Cardiac muscle cell (in vitro differentiated cells and primary cell): Measurements from ENCODE around the gene RBM22. TPM values are rescaled to one million over a fixed set of nuclear protein-coding genes. Genes with fewer than 3 reads are reported as not detected.

Experiments used
- DNase-seq, 2 donors: peaks; one replicate each; pipeline versions ENCODE4 v3.0.0 to v3.0.0-alpha.2; 2010 to 2017; ENCODE audit warnings: low read depth in 1 of 2, low spot score in 1 of 2
- H3K27ac ChIP-seq: fragments of 200-600 bp; sonication (generic); 2 replicates; pipeline ENCODE4 v1.5.1; 2016
- H3K27me3 ChIP-seq: fragments of 200-600 bp; sonication (generic); 2 replicates; pipeline ENCODE4 v1.6.0; 2016; ENCODE audit warnings: control low read depth
- H3K36me3 ChIP-seq: fragments of 200-600 bp; sonication (generic); 2 replicates; pipeline ENCODE4 v1.5.1; 2016; ENCODE audit warnings: control low read depth
- H3K4me1 ChIP-seq: fragments of 200-600 bp; sonication (generic); 2 replicates; pipeline ENCODE4 v1.8.1; 2017; ENCODE audit warnings: low read depth, mild to moderate bottlenecking, mixed run types
- H3K4me3 ChIP-seq: fragments of 200-600 bp; sonication (generic); 2 replicates; pipeline ENCODE4 v1.5.1; 2016; ENCODE audit warnings: mild to moderate bottlenecking
- H3K9me3 ChIP-seq: fragments of 200-600 bp; sonication (generic); 2 replicates; pipeline ENCODE4 v1.5.1; 2017; ENCODE audit warnings: low read depth, mild to moderate bottlenecking, control low read depth
- CTCF ChIP-seq: IDR thresholded peaks from 2 replicates; pipeline ENCODE4 v1.5.1; 2012; ENCODE audit warnings: low read depth, mild to moderate bottlenecking, low read length
- polyA plus RNA-seq: library from polyadenylated mRNA; unstranded; fragments of >200 nt; fragmentation: Nextera tagmentation; extraction: Ambion mirVana; gene quantifications from 2 replicates; pipeline ENCODE4 v1.2.1, GENCODE V29; 2016
- total RNA-seq: library from RNA; depleted of rRNA; stranded (reverse); fragments of >200 nt; gene quantifications from 2 replicates; pipeline ENCODE4 v1.2.3, GENCODE V29; 2016

Gene RBM22
- total and polyA plus RNA-seq, 2 experiments from 2014 or later: 33.0 to 39.0 TPM

- H3K4me1 ChIP-seq: peaks cover 9% of the 10 kb centered on the region
- DNase-seq: no peak
- H3K9me3 ChIP-seq: no peaks in the 10 kb centered on the region
- H3K27me3 ChIP-seq: no peaks in the 10 kb centered on the region
- H3K27ac ChIP-seq: no peak overlapping the region
- no peak for TF ChIP-seq CTCF
- no peak overlapping the region for H3K4me3 ChIP-seq
- no peaks in the 10 kb centered on the region for H3K36me3 ChIP-seq
These were observed 36.9 kb downstream of the RBM22 start for GRCh38 chr5:150663936-150664335.

GRCh38 chr5:150662731-150663516 lies 37.9 kb downstream of the RBM22 start:
- DNase-seq: no peak
- H3K4me1 ChIP-seq: peaks cover 9% of the 10 kb centered on the region
- no peaks in the 10 kb centered on the region for H3K9me3 ChIP-seq
- no peaks in the 10 kb centered on the region for H3K36me3 ChIP-seq
- no peaks in the 10 kb centered on the region for H3K27me3 ChIP-seq
- H3K27ac ChIP-seq: no peak overlapping the region
- H3K4me3 ChIP-seq: no peak overlapping the region
- TF ChIP-seq CTCF: no peak

- Histone ChIP-seq H3K27me3 (no peaks in the 10 kb centered on the region), H3K9me3 (no peaks in the 10 kb centered on the region), H3K4me1 (peaks cover 17% of the 10 kb centered on the region), H3K36me3 (no peaks in the 10 kb centered on the region), H3K4me3 (no peak overlapping the region), H3K27ac (no peak overlapping the region)
- no peak for TF ChIP-seq CTCF
- no peak for DNase-seq
These were observed 38.9 kb downstream of the RBM22 start for GRCh38 chr5:150661821-150662596.

- no peaks in the 10 kb centered on the region for H3K9me3 ChIP-seq
- TF ChIP-seq CTCF: no peak
- no peaks in the 10 kb centered on the region for H3K27me3 ChIP-seq
- peaks cover 19% of the 10 kb centered on the region for H3K4me1 ChIP-seq
- no peaks in the 10 kb centered on the region for H3K36me3 ChIP-seq
- H3K4me3 ChIP-seq: no peak within 1 kb of the TSS
- peak within 1 kb of the TSS; percentile 45 for H3K27ac ChIP-seq
- DNase-seq: no peak
These were observed 39.8 kb downstream of the RBM22 start, which contains the start of gene MYOZ3 for GRCh38 chr5:150661086-150661485. TSS of gene MYOZ3 (plus strand) at chr5:150661251. CDS start at chr5:150662942, 1,691 bp downstream.

- DNase-seq: no peak
- Histone ChIP-seq H3K27me3 (no peaks in the 10 kb centered on the region), H3K4me1 (peaks cover 19% of the 10 kb centered on the region), H3K36me3 (no peaks in the 10 kb centered on the region), H3K4me3 (no peak overlapping the region), H3K27ac (peak overlapping the region; percentile 45), H3K9me3 (no peaks in the 10 kb centered on the region)
- no peak for TF ChIP-seq CTCF
These were observed 40.6 kb downstream of the RBM22 start for GRCh38 chr5:150660108-150660831.
